LNCAP (cell line): ENCODE measurements around the gene PHACTR2.

Experiments used
- TF ChIP-seq, protein P1 (sequence below): fragments of 450-650 bp; IDR thresholded peaks from 2 replicates; pipeline ENCODE4 v1.5.1; 2017; ENCODE audit warnings: mild to moderate bottlenecking

The PHACTR2 gene

DNA sequence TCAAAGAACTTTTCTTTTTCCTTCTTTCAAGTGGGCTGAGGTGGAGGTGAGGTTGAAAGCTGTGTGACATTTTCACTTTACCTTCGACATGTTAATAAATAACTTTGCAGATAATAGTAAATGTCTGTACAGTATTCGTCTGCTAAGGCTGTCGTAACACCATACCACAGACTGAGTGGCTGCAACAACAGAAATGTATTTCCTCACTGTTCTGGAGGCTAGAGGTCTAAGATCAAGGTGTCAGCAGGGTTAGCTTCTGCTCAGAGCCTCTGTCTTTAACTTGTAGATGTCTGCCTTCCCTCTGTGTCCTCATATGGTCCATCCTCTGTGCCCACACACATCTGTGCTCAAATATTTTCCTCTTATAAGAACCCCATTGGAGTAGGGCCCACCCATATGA is 14.9 kb downstream of the PHACTR2 start:
- TF ChIP-seq, protein P1, sequence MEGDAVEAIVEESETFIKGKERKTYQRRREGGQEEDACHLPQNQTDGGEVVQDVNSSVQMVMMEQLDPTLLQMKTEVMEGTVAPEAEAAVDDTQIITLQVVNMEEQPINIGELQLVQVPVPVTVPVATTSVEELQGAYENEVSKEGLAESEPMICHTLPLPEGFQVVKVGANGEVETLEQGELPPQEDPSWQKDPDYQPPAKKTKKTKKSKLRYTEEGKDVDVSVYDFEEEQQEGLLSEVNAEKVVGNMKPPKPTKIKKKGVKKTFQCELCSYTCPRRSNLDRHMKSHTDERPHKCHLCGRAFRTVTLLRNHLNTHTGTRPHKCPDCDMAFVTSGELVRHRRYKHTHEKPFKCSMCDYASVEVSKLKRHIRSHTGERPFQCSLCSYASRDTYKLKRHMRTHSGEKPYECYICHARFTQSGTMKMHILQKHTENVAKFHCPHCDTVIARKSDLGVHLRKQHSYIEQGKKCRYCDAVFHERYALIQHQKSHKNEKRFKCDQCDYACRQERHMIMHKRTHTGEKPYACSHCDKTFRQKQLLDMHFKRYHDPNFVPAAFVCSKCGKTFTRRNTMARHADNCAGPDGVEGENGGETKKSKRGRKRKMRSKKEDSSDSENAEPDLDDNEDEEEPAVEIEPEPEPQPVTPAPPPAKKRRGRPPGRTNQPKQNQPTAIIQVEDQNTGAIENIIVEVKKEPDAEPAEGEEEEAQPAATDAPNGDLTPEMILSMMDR: no peak

DNA sequence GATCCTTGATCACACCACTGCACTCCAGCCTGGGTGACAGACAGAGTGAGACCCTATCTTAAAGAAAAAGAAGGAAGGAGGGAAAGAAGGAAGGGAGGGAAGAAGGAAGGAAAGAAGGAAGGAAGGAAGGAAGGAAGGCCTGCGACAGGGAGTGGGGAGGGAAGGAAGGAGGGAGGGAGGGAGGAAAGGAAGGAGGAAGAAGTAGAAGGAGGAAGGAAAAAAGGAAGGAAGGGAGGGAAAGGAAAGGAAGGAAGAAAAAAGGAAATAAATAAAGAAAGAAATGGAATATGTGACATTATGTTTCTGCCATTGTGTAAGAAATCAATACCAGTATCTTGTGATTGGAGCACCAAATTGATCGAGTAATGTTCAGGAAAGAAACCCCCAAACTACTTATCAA is 16.2 kb downstream of the PHACTR2 start:
- TF ChIP-seq, protein P1: no peak

DNA sequence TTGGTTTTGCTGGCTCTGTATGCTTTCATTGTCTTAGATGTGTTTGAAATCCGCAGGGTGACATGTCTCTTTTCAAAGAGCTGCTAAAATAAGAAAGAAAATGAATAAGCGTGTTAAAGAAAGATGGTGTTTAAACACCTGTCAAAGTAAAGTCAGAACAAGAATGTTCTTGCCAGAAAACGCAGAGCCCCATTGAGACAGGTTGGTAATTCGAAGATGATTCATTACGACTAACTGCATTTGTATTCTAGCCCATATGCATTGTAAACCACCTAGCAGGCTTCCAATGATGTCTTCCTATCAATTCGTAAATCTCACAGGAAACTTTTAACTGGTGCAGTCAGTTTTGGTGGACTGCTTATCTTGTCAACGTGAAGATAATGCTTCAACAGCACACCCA is 16.8 kb downstream of the PHACTR2 start:
- TF ChIP-seq, protein P1: no peak

DNA sequence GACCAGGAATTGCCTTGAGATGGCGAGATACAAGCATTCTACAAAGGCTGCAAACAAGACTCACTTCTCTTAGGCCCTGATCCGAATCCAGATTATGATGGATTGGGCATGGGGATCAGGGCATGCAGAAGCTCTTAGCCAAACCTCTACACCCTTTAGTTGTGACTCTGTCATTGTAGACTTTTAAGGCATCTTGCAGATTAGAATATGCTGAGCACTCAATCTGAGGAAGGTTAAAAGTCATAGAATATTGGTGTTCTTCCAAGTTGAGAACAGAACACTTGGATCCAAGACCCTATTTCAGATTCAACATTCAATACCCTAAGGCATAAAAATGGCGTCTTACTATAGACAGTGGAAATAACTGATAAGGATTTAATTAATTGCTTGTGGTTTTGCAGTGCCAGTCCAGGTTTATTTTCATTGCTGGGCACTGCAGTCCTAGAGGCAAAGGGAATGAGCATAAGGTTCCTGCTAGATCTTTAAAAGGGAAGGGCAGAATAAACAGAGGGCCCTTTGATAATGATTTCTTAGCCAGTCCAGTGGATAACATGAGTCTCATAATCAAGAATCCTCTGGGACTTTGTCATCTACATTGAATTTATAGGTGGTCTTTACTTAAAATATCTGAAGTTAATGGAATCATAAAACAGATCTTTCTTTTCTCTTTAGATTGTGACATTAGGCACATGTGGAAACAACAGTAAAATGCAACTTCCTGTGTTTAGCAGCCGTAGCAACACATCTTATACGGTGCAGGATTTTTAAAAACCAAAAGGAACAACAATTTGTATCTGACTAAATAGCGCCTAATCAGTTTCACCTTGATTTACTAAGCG is 17.6 kb downstream of the PHACTR2 start:
- TF ChIP-seq, protein P1: no peak

DNA sequence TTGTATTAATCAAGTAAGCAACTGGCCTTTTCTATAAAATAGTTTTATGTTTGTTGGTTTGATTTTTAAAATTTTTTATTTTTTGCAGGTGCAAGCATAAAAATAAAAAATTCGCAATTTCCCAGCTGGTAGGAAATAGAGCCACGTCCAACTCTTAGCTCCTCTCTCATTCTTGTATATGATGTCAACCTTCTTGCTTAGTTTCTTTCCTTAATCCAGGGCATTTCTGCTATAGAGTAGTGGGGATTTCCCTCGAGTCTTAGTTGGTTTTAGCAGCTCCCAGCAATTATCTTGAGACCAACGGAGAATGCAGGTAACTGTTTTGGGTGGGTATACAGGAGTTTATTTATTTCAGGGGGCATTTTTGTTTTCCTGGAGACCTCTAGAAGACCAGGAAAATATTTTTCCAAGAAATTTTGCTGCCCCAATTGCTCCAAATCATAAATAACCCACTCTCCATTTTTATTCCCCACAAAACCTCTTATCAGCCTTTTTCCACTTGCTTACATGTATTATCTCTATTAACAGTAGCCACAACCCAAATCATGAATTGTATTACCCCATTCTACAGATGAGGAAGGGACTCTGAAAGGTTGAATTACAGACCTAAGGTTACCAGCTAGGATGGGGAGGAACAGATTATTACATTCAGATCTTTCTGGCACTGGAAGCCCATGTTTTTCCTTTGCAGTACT is 18.4 kb downstream of the PHACTR2 start:
- TF ChIP-seq, protein P1: no peak

DNA sequence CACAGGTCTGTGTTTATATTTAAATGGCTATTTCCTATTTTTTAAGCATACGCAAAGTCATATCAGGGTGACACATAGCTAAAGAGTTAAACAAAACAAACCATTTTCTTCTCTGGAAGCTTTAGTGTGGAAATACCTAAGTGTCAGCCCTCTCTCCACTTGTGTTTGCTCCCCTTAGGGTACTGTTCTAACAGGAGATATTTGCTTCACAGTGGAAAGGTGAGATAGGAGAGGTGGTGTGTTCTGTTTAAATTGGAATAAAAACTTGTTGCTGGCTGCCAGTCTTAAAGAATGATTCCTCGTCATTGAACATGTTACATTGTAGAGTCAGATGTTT is 18.9 kb downstream of the PHACTR2 start:
- TF ChIP-seq, protein P1: no peak

DNA sequence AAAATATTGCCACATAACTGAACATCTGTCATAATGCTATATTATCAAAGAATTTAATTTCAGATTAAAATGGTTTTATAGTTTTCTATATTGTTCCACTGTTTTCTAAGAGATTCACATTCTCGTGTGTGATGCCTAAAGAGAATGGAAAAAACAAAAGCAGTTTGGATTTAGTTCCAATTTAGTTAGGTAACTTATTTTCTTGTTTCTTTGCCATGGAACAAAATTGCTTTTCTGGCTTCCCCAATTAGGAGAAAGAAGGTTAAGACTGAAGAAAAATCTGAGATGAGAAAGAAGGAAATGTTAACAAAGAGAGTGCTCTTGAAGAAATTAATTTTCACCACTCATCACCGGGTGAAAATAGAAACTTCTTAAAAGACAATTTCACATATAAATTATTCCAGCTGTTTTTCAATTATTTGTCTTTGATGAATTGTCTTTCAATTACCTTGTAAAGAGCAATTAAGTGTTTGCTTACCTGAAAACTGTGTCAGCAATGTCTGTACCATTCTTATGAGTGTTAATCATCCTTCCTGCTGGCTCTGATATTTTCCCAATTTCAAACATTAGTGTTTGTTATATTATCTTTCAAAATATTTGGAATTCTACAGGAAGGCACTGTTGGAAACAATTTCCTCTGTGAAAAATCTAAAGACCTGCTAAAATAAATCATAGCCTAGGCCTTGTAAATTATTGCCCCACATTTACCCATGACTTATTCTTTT is 19.5 kb downstream of the PHACTR2 start:
- TF ChIP-seq, protein P1: no peak
